ENCODE data around the gene FSTL4.

- TF ChIP-seq, protein P1, sequence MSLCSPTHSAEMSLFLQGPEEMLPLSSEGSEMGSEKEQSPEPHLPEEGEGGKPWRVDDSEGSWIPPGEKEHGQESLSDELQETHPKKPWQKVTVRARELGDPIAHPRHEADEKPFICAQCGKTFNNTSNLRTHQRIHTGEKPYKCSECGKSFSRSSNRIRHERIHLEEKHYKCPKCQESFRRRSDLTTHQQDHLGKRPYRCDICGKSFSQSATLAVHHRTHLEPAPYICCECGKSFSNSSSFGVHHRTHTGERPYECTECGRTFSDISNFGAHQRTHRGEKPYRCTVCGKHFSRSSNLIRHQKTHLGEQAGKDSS (CRISPR knock-in tag; IDR thresholded peaks at IDR 0.05; ENCODE audit: borderline replicate concordance, low read depth) = no peak
- no peak for TF ChIP-seq ATF2 (CRISPR knock-in tag; IDR thresholded peaks at IDR 0.05)
- no peak for TF ChIP-seq ZNF350 (CRISPR knock-in tag; IDR thresholded peaks at IDR 0.05; ENCODE audit: borderline replicate concordance, low read depth)
- TF ChIP-seq GMEB2 (CRISPR knock-in tag; IDR thresholded peaks at IDR 0.05; ENCODE audit: low read depth) = no peak
- TF ChIP-seq CBFB (CRISPR knock-in tag; IDR thresholded peaks at IDR 0.05) = no peak
- no peak for TF ChIP-seq CREB3 (CRISPR knock-in tag; IDR thresholded peaks at IDR 0.05)
- TF ChIP-seq POLR2AphosphoS5 (IDR thresholded peaks at IDR 0.05; ENCODE audit: low read depth, low read length) = no peak
- TF ChIP-seq NFRKB (IDR thresholded peaks at IDR 0.05) = no peak
Measured at GRCh38 chr5:133415906-133416305, 196.4 kb downstream of the FSTL4 start.

All from HepG2 (cell line).